H7 (cell line): ENCODE data around the gene DMRT3. TPM values are rescaled to one million over a fixed set of nuclear protein-coding genes. Genes with fewer than 3 reads are reported as not detected.
A peak's percentile ranks its signal among the peaks of the same experiment; 100 is the strongest.

Source experiments
- DNase-seq: peaks from one replicate; pipeline ENCODE4 v3.0.0; 2012
- H3K27me3 ChIP-seq: 2 replicates; pipeline ENCODE4 v1.6.0; 2011; ENCODE audit warnings: mild to moderate bottlenecking, low read length; ENCODE audit not compliant: control insufficient read depth, insufficient read depth
- H3K36me3 ChIP-seq: replicated peaks from 2 replicates; pipeline ENCODE4 v1.5.1; 2011; ENCODE audit warnings: low read length; ENCODE audit not compliant: control insufficient read depth, insufficient read depth
- H3K4me3 ChIP-seq: 2 replicates; pipeline ENCODE4 v1.5.1; 2011; ENCODE audit warnings: low read depth, mild to moderate bottlenecking, control low read depth, low read length, moderate library complexity; ENCODE audit not compliant: insufficient read depth
- total RNA-seq: library from RNA; depleted of rRNA; stranded (reverse); fragments of >200 nt; shearing (Covaris generic); gene quantifications from 2 replicates; pipeline ENCODE4 v1.2.3, GENCODE V29; 2014

Gene DMRT3
- total RNA-seq, 1 experiment from 2014 or later: not detected

DNA sequence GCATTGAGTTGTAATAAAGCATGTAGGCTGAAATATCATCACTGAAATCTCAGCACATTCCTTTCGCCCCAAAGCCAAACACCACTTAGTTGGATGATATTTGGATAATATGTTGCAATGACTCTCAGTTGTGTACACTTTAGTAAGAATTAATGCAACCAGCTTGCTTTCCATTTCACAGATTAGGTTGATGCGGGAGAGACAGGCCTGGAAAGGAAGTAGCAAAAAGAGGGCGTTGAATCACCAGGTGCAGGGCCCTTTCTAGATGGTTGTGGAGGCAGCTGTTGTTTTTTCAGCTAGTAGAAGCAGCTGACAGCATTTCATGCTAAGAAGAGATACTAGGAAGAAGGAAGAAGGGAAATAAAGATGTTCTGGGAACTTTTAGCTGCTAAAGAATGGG is 30.9 kb downstream of the DMRT3 start:
- no peaks in the 10 kb centered on the region; the same call in 1 of the 2 replicates for H3K27me3 ChIP-seq
- no peaks in the 10 kb centered on the region for H3K36me3 ChIP-seq
- no peak for DNase-seq
- no peak overlapping the region for H3K4me3 ChIP-seq

DNA sequence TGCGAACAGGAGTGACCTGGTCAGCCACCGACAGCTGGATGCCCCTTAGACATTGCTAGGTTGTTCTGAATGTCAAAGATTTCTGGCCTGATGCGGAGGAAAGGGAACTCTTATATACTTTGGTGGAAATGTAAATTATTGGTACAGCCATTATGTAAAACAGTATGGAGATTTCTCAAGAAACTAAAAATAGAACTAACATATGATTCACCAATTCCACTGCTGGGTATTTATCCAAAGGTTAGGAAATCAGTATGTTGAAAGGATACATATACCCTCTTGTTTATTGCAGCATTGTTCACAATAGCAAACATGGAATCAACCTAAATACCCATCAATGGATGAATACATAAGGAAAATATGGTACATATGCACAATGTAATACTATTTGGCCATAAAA is 31.8 kb downstream of the DMRT3 start:
- Histone ChIP-seq H3K36me3 (no peaks in the 10 kb centered on the region), H3K27me3 (no peaks in the 10 kb centered on the region; the same call in 1 of the 2 replicates), H3K4me3 (no peak overlapping the region)
- DNase-seq: no peak

DNA sequence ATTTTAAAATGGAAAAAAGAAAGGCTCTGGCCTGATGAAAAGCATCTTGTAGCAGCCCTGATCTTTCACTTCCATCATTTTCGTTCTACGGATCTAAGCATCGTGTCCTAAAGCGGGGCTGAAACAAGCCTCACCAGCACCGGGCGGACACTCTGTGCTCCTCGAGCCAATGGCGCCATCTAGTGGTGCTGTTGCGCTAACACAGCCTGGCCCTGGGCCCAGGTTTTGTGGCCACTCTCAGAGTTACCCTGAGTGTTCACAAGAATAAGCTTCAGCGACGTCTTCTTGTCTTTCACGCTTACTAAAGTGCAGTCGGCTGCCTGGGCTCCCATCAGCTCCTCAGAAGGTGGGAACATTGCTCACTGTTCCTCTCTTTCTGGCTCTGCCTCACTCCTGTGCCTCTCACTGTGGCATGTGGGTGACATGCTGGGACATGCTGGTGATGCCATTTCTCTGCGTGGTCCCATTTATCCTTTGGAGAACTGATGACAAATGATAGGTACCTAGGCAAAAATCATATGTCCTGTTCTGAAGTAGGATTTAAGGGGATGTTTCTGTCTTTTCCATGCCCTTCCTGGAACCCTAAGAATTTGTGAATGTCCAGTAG is 32.7 kb downstream of the DMRT3 start:
- H3K4me3 ChIP-seq: no peak overlapping the region
- H3K36me3 ChIP-seq: no peaks in the 10 kb centered on the region
- DNase-seq: peak; percentile 66
- no peaks in the 10 kb centered on the region; the same call in 1 of the 2 replicates for H3K27me3 ChIP-seq

DNA sequence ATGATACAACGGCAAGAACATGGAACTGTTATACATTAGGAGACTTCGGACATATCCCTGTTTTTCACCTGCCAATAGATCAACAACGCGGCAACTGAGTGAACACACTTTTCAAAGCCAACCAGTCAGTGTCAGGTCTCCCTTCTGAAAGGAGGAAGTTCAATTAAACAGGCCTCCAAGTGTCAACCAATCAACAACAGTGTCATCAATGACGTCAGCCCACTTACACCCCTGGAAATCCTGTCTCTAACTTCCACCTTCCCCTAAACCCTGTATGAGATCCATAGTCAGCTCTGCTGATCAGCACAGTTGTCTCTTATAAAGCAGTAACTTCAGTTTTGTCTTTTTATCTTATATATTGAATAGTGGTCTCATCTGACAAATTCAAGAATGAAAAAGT is 36.6 kb downstream of the DMRT3 start:
- Histone ChIP-seq H3K4me3 (no peak overlapping the region), H3K36me3 (no peaks in the 10 kb centered on the region), H3K27me3 (no peaks in the 10 kb centered on the region; the same call in 1 of the 2 replicates)
- no peak for DNase-seq

DNA sequence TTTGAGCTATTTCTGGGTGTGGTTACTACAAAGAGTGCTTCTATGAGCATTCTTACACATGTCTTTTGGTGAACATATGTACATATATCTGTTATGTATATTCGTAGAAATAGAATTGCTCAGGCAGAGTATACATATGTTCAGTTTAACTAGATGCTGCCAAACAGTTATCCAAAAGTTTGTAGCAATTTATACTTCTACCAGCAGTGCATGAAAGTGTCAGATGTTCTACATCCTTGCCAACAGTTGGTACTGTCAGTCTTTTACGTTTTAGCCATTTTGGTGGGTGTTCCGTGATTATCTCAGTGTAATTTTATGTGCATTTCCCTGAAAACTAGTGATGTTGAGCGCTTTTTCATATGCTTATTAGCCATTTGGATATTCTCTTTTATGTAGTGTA is 37.8 kb downstream of the DMRT3 start:
- Histone ChIP-seq H3K4me3 (no peak overlapping the region), H3K27me3 (no peaks in the 10 kb centered on the region; the same call in 1 of the 2 replicates), H3K36me3 (no peaks in the 10 kb centered on the region)
- no peak for DNase-seq

DNA sequence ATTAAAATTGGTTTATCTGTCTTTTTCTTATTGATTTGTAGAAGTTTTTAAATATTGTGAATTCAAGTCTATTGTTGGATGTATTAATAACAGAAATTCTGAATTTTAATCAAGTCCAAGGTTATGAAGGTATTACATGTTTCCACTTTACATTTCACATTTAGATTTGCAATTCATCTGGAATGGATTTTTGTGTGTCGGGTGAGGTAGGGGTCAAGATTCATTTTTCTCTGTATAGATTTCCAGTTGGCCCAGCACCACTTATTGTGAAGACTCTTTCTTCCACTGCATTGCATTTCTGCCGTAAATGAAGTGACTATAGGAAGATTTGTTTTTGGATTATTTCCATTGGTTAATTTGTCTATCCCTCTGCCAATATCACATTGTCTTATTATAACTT is 38.2 kb downstream of the DMRT3 start:
- H3K4me3 ChIP-seq: no peak overlapping the region
- DNase-seq: no peak
- no peaks in the 10 kb centered on the region for H3K27me3 ChIP-seq
- H3K36me3 ChIP-seq: no peaks in the 10 kb centered on the region

DNA sequence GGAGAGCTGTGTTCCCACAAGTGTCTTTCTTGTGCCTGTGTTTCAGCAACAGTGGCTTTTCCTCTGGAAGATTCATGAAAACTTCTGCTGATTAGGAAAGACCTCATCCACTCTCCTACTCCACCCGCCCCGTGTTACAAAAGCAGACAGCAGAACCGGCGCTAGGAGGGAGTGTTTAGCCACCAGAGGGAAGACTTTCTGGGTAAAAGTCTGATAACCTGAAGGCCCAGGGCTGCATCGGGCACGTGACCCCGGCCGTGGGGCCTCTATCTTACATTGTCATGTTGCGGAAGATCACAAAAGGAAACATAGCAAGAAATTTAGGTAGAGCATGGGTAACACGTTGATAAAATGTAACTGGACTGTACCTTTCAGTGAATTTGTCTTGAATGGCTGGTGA is 41.7 kb downstream of the DMRT3 start:
- no peaks in the 10 kb centered on the region for H3K27me3 ChIP-seq
- no peaks in the 10 kb centered on the region for H3K36me3 ChIP-seq
- DNase-seq: peak; percentile 66
- no peak overlapping the region for H3K4me3 ChIP-seq

DNA sequence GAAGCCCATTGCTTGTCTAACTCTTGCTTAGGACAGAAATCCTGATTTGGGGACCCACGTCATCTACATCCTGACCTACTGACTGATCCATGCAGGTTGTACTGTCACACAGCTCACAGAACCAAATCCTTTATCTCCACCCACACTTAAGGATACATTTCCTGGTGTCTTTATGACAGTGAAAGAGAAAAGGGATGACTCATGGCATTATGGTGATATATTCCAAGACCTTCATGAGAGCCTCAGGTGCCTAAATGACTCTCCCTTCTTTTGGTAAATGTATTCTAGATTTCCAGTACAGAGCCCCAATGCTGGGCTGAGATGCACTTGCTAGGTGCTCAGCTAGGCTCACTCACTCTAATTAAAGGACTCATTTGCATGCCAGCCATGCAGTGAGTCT is 47.7 kb downstream of the DMRT3 start:
- no peaks in the 10 kb centered on the region for H3K36me3 ChIP-seq
- no peak overlapping the region for H3K4me3 ChIP-seq
- DNase-seq: no peak
- H3K27me3 ChIP-seq: no peaks in the 10 kb centered on the region; the same call in 1 of the 2 replicates

DNA sequence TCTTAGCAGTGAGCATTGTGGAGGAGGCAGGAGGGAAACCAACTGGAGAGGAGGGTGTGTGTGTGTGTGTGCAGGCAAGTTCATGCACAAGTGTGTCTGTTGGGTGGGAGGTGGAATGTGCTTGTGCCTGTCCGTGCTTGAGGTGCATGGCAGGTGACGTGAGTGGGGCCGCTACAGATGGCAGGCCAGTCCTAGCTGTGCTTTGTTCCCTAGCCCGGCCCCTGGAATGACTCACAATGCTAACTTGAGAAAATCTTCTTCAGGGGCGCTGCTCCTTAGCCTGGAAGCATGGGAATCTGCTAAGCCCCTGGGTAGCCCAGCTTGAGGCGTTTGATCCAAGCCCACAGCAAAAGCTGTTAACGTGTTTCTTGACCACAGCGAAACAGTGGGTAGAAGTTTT is 48.7 kb downstream of the DMRT3 start:
- Histone ChIP-seq H3K4me3 (no peak overlapping the region), H3K27me3 (no peaks in the 10 kb centered on the region; the same call in 1 of the 2 replicates), H3K36me3 (no peaks in the 10 kb centered on the region)
- DNase-seq: peak; percentile 60

DNA sequence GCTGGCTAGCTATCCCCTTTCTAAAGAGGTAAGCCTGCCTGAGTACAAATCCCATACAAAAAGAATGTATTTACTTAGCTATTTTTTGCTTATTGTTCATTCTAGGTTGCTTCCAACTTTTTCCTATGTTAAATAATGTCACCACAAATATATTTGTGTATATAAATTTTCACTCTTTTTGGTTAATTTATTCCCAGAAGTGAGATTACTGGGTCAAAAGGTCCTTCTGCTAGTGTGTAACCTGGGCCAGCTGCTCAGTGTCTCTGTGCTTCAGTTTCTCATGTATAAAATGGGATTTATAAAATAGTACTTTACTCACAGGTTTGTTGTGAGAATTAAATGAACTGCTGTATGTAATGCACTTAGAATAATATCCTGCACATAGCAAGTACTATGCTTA is 49.8 kb downstream of the DMRT3 start:
- DNase-seq: no peak
- Histone ChIP-seq H3K36me3 (no peaks in the 10 kb centered on the region), H3K27me3 (no peaks in the 10 kb centered on the region; the same call in 1 of the 2 replicates), H3K4me3 (no peak overlapping the region)

DNA sequence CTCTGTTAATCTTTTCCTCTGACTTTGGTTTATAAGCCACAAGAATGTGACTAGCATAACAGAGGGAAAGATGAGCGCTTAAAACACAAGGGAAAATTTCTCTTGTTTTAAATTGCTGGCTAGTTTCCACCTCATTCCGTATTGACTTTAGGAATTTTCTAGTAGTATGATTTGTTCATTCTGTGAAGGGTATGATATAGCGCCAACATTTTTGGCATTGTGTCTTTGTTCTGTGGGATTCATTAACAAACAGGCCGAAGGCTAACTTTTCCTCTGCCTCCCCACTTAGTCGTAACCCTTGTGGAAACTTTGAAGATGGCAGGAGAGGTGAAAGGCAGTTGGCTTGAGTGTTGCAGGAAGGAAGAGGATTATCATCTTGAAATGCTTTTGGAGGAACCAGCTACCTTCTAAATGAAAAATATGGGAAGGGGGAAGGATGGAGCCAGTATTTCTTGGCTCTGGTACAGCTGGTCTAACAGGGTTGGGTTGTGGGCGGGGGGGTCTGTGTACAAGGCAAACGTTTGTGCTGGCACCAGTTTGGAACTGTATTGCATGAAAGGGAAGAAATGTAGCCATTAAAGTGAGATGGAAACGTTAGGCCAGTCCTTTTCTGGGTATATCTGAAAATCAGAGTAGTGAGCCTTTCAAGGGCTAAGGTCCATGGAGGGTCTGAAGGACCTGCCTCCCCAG is 52.2 kb downstream of the DMRT3 start:
- no peak for DNase-seq
- H3K27me3 ChIP-seq: no peaks in the 10 kb centered on the region; the same call in 1 of the 2 replicates

DNA sequence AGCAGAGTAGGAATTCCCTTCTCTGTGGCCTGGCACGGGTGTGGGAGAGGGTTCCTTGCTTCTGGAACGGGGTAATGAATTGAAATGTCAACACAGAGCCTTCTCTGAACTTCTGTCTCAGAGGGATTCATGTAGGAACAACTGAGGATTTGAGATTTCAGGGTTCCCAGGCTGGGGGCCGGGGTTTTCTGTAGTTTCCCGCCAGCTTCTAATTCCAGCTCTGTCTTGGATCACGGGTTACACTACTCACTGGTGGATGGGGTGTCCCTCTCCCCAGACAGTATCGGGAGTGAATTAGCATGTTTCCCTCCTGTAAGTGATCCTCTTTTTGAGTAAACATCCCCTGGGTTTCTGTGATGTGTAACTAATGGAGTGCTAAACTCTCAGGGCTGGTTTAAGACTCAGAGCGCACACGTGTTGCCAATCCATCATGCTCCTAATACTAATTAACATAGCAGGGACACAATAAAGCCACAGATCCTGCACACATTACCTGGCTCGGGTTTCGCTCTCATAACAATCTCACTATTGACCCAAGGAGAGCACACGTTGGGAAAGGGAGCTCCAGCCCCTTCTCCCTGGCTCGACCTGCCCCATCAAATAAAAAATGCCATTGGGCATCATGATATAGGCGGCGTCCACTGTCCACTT is 55.6 kb downstream of the DMRT3 start:
- no peaks in the 10 kb centered on the region; the same call in 1 of the 2 replicates for H3K27me3 ChIP-seq
- H3K36me3 ChIP-seq: no peaks in the 10 kb centered on the region
- no peak overlapping the region for H3K4me3 ChIP-seq
- DNase-seq: no peak

More for the DNA sequence above, 52.2 kb downstream of the DMRT3 start:
- Histone ChIP-seq H3K36me3 (no peaks in the 10 kb centered on the region), H3K4me3 (no peak overlapping the region)

DNA sequence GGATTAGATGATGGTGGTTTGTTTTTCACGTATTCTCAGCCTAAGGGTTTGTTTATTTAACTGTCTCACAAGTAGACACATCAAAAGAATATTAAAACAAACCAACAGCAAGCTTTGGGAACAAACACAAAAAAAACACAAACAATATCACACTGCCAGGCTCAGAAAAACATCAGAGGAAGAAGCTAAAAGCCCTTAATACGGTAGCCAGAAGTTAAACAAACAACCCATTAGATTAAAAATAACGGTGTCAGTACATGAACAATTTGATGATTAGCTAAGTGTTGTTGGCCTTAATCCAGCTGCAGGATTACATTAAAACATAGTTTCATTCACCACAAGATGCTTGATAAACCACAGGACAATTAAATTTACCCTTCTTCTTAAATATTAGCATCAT is 57.8 kb downstream of the DMRT3 start:
- H3K4me3 ChIP-seq: no peak overlapping the region
- no peak for DNase-seq
- H3K36me3 ChIP-seq: no peaks in the 10 kb centered on the region
- peaks cover 15% of the 10 kb centered on the region; the same call in 1 of the 2 replicates for H3K27me3 ChIP-seq

DNA sequence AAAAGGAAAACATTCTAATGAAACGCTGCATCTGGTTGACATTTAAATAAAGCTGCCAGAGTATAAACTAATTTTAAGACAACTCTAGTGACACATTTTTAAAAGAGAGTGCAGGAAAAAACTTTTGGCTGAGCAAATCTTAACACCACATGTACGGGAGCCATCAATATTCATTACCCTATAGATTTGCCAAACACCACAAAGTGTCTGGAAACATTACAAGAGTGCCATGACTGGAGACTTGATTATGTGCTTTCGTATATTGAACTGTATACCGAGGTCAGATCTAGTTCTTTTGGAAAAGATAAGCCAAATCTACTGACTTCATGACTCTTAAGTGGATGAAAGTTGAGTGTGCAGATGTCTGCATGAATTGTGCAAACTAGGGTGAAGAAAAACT is 63.1 kb downstream of the DMRT3 start:
- no peak for DNase-seq
- Histone ChIP-seq H3K27me3 (peaks cover 68% of the 10 kb centered on the region), H3K4me3 (no peak overlapping the region), H3K36me3 (no peaks in the 10 kb centered on the region)
